HepG2 (cell line): Measurements from ENCODE around the gene DCDC2. TPM values are rescaled to one million over a fixed set of nuclear protein-coding genes. Genes with fewer than 3 reads are reported as not detected.
A peak's percentile ranks its signal among the peaks of the same experiment; 100 is the strongest.

Experiments used
- ADNP ChIP-seq: sonication (generic); formaldehyde crosslinking; IDR thresholded peaks from 2 replicates; pipeline ENCODE4 v1.4.0; 2020; ENCODE audit warnings: missing genetic modification reagents
- ARNT ChIP-seq: fragments of 450-650 bp; IDR thresholded peaks from 2 replicates; pipeline ENCODE4 v1.6.1; 2017
- HES4 ChIP-seq: sonication (generic); formaldehyde crosslinking; IDR thresholded peaks from 2 replicates; pipeline ENCODE4 v1.9.0; 2021; ENCODE audit warnings: mild to moderate bottlenecking, missing genetic modification reagents, borderline replicate concordance
- HHEX ChIP-seq: IDR thresholded peaks from 2 replicates; pipeline ENCODE4 v1.6.1; 2016; ENCODE audit warnings: control low read depth
- JUN ChIP-seq: sonication (generic); formaldehyde crosslinking; IDR thresholded peaks from 2 replicates; pipeline ENCODE4 v1.4.0; 2020; ENCODE audit warnings: mild to moderate bottlenecking, missing genetic modification reagents
- KLF16 ChIP-seq, 2 experiments: sonication (generic) in 1 of 2; formaldehyde crosslinking in 1 of 2; IDR thresholded peaks; 2 replicates each; pipeline versions ENCODE4 v1.6.1 to v1.8.0; 2016 to 2023; ENCODE audit warnings: missing genetic modification reagents in 2 of 2, missing compliant biosample characterization in 1 of 2
- KMT2A ChIP-seq: sonication (generic); formaldehyde crosslinking; IDR thresholded peaks from 2 replicates; pipeline ENCODE4 v1.4.0; 2020; ENCODE audit warnings: missing genetic modification reagents
- MED8 ChIP-seq: sonication (generic); formaldehyde crosslinking; IDR thresholded peaks from 2 replicates; pipeline ENCODE4 v1.8.1; 2023; ENCODE audit warnings: mild to moderate bottlenecking, missing genetic modification reagents; ENCODE audit not compliant: insufficient replicate concordance
- MLLT10 ChIP-seq: sonication (generic); formaldehyde crosslinking; IDR thresholded peaks from 2 replicates; pipeline ENCODE4 v1.4.0; 2020; ENCODE audit warnings: missing genetic modification reagents
- RFX3 ChIP-seq: IDR thresholded peaks from 2 replicates; pipeline ENCODE4 v1.6.1; 2016; ENCODE audit warnings: missing biosample characterization, missing genetic modification reagents
- SIN3A ChIP-seq: IDR thresholded peaks from 2 replicates; pipeline ENCODE4 v1.6.1; 2011; ENCODE audit warnings: low read depth, mild to moderate bottlenecking, control low read depth, low read length, borderline replicate concordance
- SOX6 ChIP-seq, 2 experiments: fragments of 450-650 bp in 1 of 2; sonication (generic) in 1 of 2; formaldehyde crosslinking in 1 of 2; IDR thresholded peaks; 2 replicates each; pipeline versions ENCODE4 v1.4.0 to v1.6.1; 2017 to 2020; ENCODE audit warnings: antibody characterized with exemption in 1 of 2, mild to moderate bottlenecking in 1 of 2, missing genetic modification reagents in 1 of 2
- SP1 ChIP-seq, 2 experiments: fragments of 450-650 bp in 1 of 2; sonication (generic) in 1 of 2; formaldehyde crosslinking in 1 of 2; IDR thresholded peaks; 2 replicates each; pipeline versions ENCODE4 v1.4.0 to v1.6.1; 2016 to 2020; ENCODE audit warnings: missing genetic modification reagents in 1 of 2
- TARDBP ChIP-seq: sonication (generic); formaldehyde crosslinking; IDR thresholded peaks from 2 replicates; pipeline ENCODE4 v1.8.0; 2022; ENCODE audit warnings: mild to moderate bottlenecking, missing genetic modification reagents
- TCF12 ChIP-seq, 2 experiments: fragments of 450-650 bp in 1 of 2; sonication (generic) in 1 of 2; formaldehyde crosslinking in 1 of 2; IDR thresholded peaks; 2 replicates each; pipeline versions ENCODE4 v1.6.1 to v1.8.0; 2017 to 2022; ENCODE audit warnings: antibody characterized with exemption in 1 of 2, mild to moderate bottlenecking in 1 of 2, missing genetic modification reagents in 1 of 2, moderate library complexity in 1 of 2
- YEATS4 ChIP-seq: sonication (generic); formaldehyde crosslinking; IDR thresholded peaks from 2 replicates; pipeline ENCODE4 v1.4.0; 2020; ENCODE audit warnings: missing genetic modification reagents, borderline replicate concordance
- ZFP1 ChIP-seq: IDR thresholded peaks from 2 replicates; pipeline ENCODE4 v1.6.1; 2016
- ZNF121 ChIP-seq: sonication (generic); formaldehyde crosslinking; IDR thresholded peaks from 2 replicates; pipeline ENCODE4 v1.5.0; 2020; ENCODE audit warnings: mild to moderate bottlenecking, missing genetic modification reagents
- ZNF703 ChIP-seq: sonication (generic); formaldehyde crosslinking; IDR thresholded peaks from 2 replicates; pipeline ENCODE4 v1.5.1; 2020; ENCODE audit warnings: missing genetic modification reagents, mild to moderate bottlenecking, moderate library complexity, borderline replicate concordance
- ZNF746 ChIP-seq: sonication (generic); formaldehyde crosslinking; IDR thresholded peaks from 2 replicates; pipeline ENCODE4 v1.8.0; 2022; ENCODE audit warnings: mild to moderate bottlenecking, missing genetic modification reagents
- ZNF878 ChIP-seq: sonication (generic); formaldehyde crosslinking; IDR thresholded peaks from 2 replicates; pipeline ENCODE4 v1.8.1; 2023; ENCODE audit warnings: mild to moderate bottlenecking, missing genetic modification reagents, moderate library complexity
- polyA plus RNA-seq, 8 experiments: library from polyadenylated mRNA; depleted of rRNA in 3 of 8; stranded (reverse) in 7 of 8; unstranded in 1 of 8; fragments of >200 nt; fragmentation: Illumina TruSeq in 4 of 8; extraction: Trizol in 4 of 8; gene quantifications; 2 replicates each; pipeline versions ENCODE4 v1.2.1 to v1.2.3, GENCODE V29; 2011 to 2016; ENCODE audit warnings: low read depth in 4 of 8, missing spikeins in 1 of 8, mixed read lengths in 1 of 8; ENCODE audit not compliant: insufficient read depth in 1 of 8
- total RNA-seq, 5 experiments: library from RNA; depleted of rRNA; stranded (reverse); fragments of >200 nt; fragmentation: Illumina TruSeq; extraction: Trizol; gene quantifications; 2 replicates each; pipeline ENCODE4 v1.2.3, GENCODE V29; 2016; ENCODE audit warnings: low read depth in 1 of 5
- TF ChIP-seq, protein P1 (sequence below): IDR thresholded peaks from 2 replicates; pipeline ENCODE4 v1.6.1; 2016; ENCODE audit warnings: low read depth, borderline replicate concordance
- TF ChIP-seq, protein P2 (sequence below): sonication (generic); formaldehyde crosslinking; IDR thresholded peaks from 2 replicates; pipeline ENCODE4 v1.4.0; 2020; ENCODE audit warnings: low read depth, mild to moderate bottlenecking, missing genetic modification reagents
- TF ChIP-seq, protein P3 (sequence below): sonication (generic); formaldehyde crosslinking; IDR thresholded peaks from 2 replicates; pipeline ENCODE4 v1.4.0; 2020; ENCODE audit warnings: mild to moderate bottlenecking, missing genetic modification reagents

Gene DCDC2
- total and polyA plus RNA-seq, 2 of the 13 experiments (the other 11 are each of a cell fraction or from before 2014, with no cell fraction given) = 9.0 to 36.2 TPM

DNA sequence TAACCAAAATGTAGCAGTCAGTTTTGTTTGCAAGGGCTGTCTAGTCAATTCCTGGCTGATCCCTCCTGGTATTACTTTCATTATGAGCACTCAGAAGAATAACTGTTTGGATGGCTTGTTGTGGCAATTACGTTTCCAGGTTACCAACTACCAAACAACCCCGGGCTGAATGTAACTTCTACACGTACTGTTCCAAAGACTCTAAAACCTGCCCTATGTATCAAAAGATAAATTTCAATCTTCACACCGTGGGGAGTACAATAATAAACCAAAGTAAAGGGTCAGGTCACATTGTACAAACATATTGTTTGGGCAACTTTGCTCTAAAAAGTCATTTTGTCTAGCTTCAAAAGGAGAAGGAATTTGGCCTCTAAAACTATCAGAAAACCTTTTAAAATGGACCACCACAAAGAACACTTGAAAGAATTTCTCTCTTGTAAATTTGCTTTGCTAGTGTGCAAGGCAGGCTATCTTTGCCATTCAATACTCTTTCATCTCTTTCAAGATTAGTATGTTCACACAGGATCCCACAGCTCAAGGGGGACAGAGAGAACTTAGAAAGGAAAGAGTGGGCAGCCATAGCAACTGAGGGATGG lies 27.6 kb downstream of the DCDC2 start (continued):
- TF ChIP-seq SOX6 (IDR thresholded peaks at IDR 0.05) (no peak), SOX6 (CRISPR knock-in tag; IDR thresholded peaks at IDR 0.05) (peak; percentile 96), HHEX (CRISPR knock-in tag) (peak; percentile 94), ZNF878 (peak; percentile 80; the same call in 1 of the 2 replicates), ARNT (no peak), ZNF121 (0 out of 2 replicates have a peak, but pooled peaks have one; percentile 22), TARDBP (CRISPR knock-in tag) (peak; percentile 75), YEATS4 (CRISPR knock-in tag) (no peak), KLF16 (CRISPR knock-in tag; IDR thresholded peaks at IDR 0.05) (peak in 1 of 2 experiments; percentile 51; a peak in 1 of 4 replicates), SP1 (IDR thresholded peaks at IDR 0.05) (no peak), SP1 (CRISPR knock-in tag; IDR thresholded peaks at IDR 0.05) (0 out of 2 replicates have a peak, but pooled peaks have one; percentile 31), MED8 (CRISPR knock-in tag) (peak; percentile 40), KMT2A (no peak), HES4 (CRISPR knock-in tag) (no peak), ZNF703 (peak; percentile 90), TCF12 (IDR thresholded peaks at IDR 0.05) (no peak), TCF12 (CRISPR knock-in tag; IDR thresholded peaks at IDR 0.05) (peak; percentile 47; the same call in 1 of the 2 replicates), ADNP (CRISPR knock-in tag) (no peak), JUN (CRISPR knock-in tag) (peak; percentile 77; the same call in 1 of the 2 replicates), ZFP1 (CRISPR knock-in tag) (peak; percentile 54; the same call in 1 of the 2 replicates), ZNF746 (CRISPR knock-in tag) (peak; percentile 50; the same call in 1 of the 2 replicates), RFX3 (CRISPR knock-in tag) (peak; percentile 48; the same call in 1 of the 2 replicates), SIN3A (peak; percentile 64; the same call in 1 of the 2 replicates), MLLT10 (no peak)
- TF ChIP-seq, protein P1, sequence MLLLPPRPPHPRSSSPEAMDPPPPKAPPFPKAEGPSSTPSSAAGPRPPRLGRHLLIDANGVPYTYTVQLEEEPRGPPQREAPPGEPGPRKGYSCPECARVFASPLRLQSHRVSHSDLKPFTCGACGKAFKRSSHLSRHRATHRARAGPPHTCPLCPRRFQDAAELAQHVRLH = 0 out of 2 replicates have a peak, but pooled peaks have one; percentile 58
- TF ChIP-seq, protein P2, sequence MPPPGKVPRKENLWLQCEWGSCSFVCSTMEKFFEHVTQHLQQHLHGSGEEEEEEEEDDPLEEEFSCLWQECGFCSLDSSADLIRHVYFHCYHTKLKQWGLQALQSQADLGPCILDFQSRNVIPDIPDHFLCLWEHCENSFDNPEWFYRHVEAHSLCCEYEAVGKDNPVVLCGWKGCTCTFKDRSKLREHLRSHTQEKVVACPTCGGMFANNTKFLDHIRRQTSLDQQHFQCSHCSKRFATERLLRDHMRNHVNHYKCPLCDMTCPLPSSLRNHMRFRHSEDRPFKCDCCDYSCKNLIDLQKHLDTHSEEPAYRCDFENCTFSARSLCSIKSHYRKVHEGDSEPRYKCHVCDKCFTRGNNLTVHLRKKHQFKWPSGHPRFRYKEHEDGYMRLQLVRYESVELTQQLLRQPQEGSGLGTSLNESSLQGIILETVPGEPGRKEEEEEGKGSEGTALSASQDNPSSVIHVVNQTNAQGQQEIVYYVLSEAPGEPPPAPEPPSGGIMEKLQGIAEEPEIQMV (CRISPR knock-in tag) = no peak
- TF ChIP-seq, protein P3, sequence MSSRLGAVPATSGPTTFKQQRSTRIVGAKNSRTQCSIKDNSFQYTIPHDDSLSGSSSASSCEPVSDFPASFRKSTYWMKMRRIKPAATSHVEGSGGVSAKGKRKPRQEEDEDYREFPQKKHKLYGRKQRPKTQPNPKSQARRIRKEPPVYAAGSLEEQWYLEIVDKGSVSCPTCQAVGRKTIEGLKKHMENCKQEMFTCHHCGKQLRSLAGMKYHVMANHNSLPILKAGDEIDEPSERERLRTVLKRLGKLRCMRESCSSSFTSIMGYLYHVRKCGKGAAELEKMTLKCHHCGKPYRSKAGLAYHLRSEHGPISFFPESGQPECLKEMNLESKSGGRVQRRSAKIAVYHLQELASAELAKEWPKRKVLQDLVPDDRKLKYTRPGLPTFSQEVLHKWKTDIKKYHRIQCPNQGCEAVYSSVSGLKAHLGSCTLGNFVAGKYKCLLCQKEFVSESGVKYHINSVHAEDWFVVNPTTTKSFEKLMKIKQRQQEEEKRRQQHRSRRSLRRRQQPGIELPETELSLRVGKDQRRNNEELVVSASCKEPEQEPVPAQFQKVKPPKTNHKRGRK = no peak
